Liver (tissue), 9 donors: ENCODE data around the gene BIRC7. TPM values are rescaled to one million over a fixed set of nuclear protein-coding genes. Genes with fewer than 3 reads are reported as not detected.

Source experiments
- DNase-seq: peaks from one replicate; pipeline ENCODE4 v3.0.0-alpha.2; 2017; ENCODE audit warnings: low spot score
- H3K27ac ChIP-seq, 2 donors: one replicate each; pipeline ENCODE4 v1.7.0; 2013; ENCODE audit warnings: inconsistent platforms in 2 of 2, low read length in 2 of 2, control low read depth in 1 of 2, low read depth in 1 of 2, mild to moderate bottlenecking in 1 of 2
- H3K27me3 ChIP-seq, 4 donors: one replicate each; pipeline versions ENCODE4 v1.6.1 to v1.7.0; 2013; ENCODE audit warnings: low read length in 3 of 4, inconsistent platforms in 1 of 4, mild to moderate bottlenecking in 1 of 4, moderate library complexity in 1 of 4; ENCODE audit not compliant: control insufficient read depth in 4 of 4, insufficient read depth in 4 of 4
- H3K36me3 ChIP-seq, 4 donors: one replicate each; pipeline versions ENCODE4 v1.6.1 to v1.7.0; 2013; ENCODE audit warnings: low read length in 3 of 4, mild to moderate bottlenecking in 3 of 4, low read depth in 1 of 4, moderate library complexity in 1 of 4; ENCODE audit not compliant: control insufficient read depth in 4 of 4, insufficient read depth in 3 of 4
- H3K4me1 ChIP-seq, 4 donors: one replicate each; pipeline versions ENCODE4 v1.6.1 to v1.7.0; 2013; ENCODE audit warnings: low read length in 3 of 4, mild to moderate bottlenecking in 3 of 4, moderate library complexity in 1 of 4; ENCODE audit not compliant: control insufficient read depth in 4 of 4, insufficient read depth in 4 of 4
- H3K4me3 ChIP-seq, 3 donors: one replicate each; pipeline versions ENCODE4 v1.6.1 to v1.7.0; 2013; ENCODE audit warnings: low read length in 3 of 3, control low read depth in 1 of 3, low read depth in 1 of 3, mild to moderate bottlenecking in 1 of 3
- H3K9ac ChIP-seq, 2 donors: one replicate each; pipeline ENCODE4 v1.7.0; 2013; ENCODE audit warnings: low read length in 2 of 2, mild to moderate bottlenecking in 2 of 2, moderate library complexity in 2 of 2, control low read depth in 1 of 2, low read depth in 1 of 2
- H3K9me3 ChIP-seq, 4 donors: one replicate each; pipeline versions ENCODE4 v1.6.1 to v1.7.0; 2013; ENCODE audit warnings: low read length in 3 of 4; ENCODE audit not compliant: control insufficient read depth in 4 of 4
- ATF3 ChIP-seq: IDR thresholded peaks from 2 replicates; pipeline ENCODE4 v1.6.1; 2016; ENCODE audit warnings: antibody characterized with exemption
- EGR1 ChIP-seq, 2 donors: IDR thresholded peaks; 2 replicates each; pipeline ENCODE4 v1.6.1; 2016 to 2018; ENCODE audit warnings: antibody characterized with exemption in 2 of 2, low read depth in 2 of 2
- FOXA1 ChIP-seq: IDR thresholded peaks from 2 replicates; pipeline ENCODE4 v1.6.1; 2016; ENCODE audit warnings: antibody characterized with exemption
- FOXA2 ChIP-seq: IDR thresholded peaks from 2 replicates; pipeline ENCODE4 v1.6.1; 2016; ENCODE audit warnings: antibody characterized with exemption
- GABPA ChIP-seq, 2 donors: IDR thresholded peaks in 1 of 2; conservative IDR thresholded peaks in 1 of 2; 2 replicates each; pipeline ENCODE4 v1.6.1; 2016; ENCODE audit warnings: antibody characterized with exemption in 2 of 2, mild to moderate bottlenecking in 1 of 2, moderate library complexity in 1 of 2
- HNF4A ChIP-seq, 2 donors: conservative IDR thresholded peaks; 2 replicates each; pipeline ENCODE4 v1.6.1; 2016; ENCODE audit warnings: antibody characterized with exemption in 2 of 2, mild to moderate bottlenecking in 2 of 2
- HNF4G ChIP-seq: IDR thresholded peaks from 2 replicates; pipeline ENCODE4 v1.6.1; 2016; ENCODE audit warnings: antibody characterized with exemption
- JUND ChIP-seq, 2 donors: IDR thresholded peaks; 2 replicates each; pipeline ENCODE4 v1.6.1; 2016; ENCODE audit warnings: antibody characterized with exemption in 2 of 2
- NR2F2 ChIP-seq: IDR thresholded peaks from 2 replicates; pipeline ENCODE4 v1.6.1; 2016; ENCODE audit warnings: antibody characterized with exemption
- RAD21 ChIP-seq, 2 donors: IDR thresholded peaks; 2 replicates each; pipeline ENCODE4 v1.6.1; 2016; ENCODE audit warnings: antibody characterized with exemption in 2 of 2, mild to moderate bottlenecking in 2 of 2
- RXRA ChIP-seq, 2 donors: IDR thresholded peaks; 2 replicates each; pipeline ENCODE4 v1.6.1; 2017 to 2018; ENCODE audit warnings: antibody characterized with exemption in 2 of 2, mild to moderate bottlenecking in 1 of 2
- SP1 ChIP-seq: IDR thresholded peaks from 2 replicates; pipeline ENCODE4 v1.6.1; 2018; ENCODE audit warnings: antibody characterized with exemption, mild to moderate bottlenecking
- TAF1 ChIP-seq: conservative IDR thresholded peaks from 2 replicates; pipeline ENCODE4 v1.6.1; 2016; ENCODE audit warnings: antibody characterized with exemption, mild to moderate bottlenecking
- YY1 ChIP-seq: IDR thresholded peaks from 2 replicates; pipeline ENCODE4 v1.6.1; 2016; ENCODE audit warnings: antibody characterized with exemption, mild to moderate bottlenecking
- ZBTB33 ChIP-seq: IDR thresholded peaks from 2 replicates; pipeline ENCODE4 v1.6.1; 2016; ENCODE audit warnings: antibody characterized with exemption
- WGBS: extraction: QIAGEN DNeasy Blood & Tissue Kit; methylation state at CpG from one replicate; pipeline ENCODE4 v1.1.7; 2013; 5-methylcytosine and 5-hydroxymethylcytosine counted together
- polyA plus RNA-seq, 2 donors: library from polyadenylated mRNA; stranded (reverse) in 1 of 2; unstranded in 1 of 2; fragments of 200-250 nt in 1 of 2; fragments of >200 nt in 1 of 2; fragmentation: Nextera tagmentation in 1 of 2; extraction: Ambion mirVana in 1 of 2; gene quantifications; one replicate each; pipeline versions ENCODE4 v1.2.1 to v1.2.3, GENCODE V29; 2013 to 2015
- total RNA-seq, 2 donors: library from RNA; depleted of rRNA; stranded (reverse); fragments of >200 nt; gene quantifications; one replicate each; pipeline ENCODE4 v1.2.3, GENCODE V29; 2014
- TF ChIP-seq, protein P1 (sequence below): fragments of 150-350 bp; IDR thresholded peaks from 2 replicates; pipeline ENCODE4 v1.5.1; 2017; ENCODE audit warnings: improper control_type of control experiment, low read depth, low read length; ENCODE audit not compliant: missing input control
- TF ChIP-seq, protein P2 (sequence below): IDR thresholded peaks from 2 replicates; pipeline ENCODE4 v1.6.1; 2016; ENCODE audit warnings: antibody characterized with exemption
- TF ChIP-seq, protein P3 (sequence below): IDR thresholded peaks from 2 replicates; pipeline ENCODE4 v1.6.1; 2016; ENCODE audit warnings: antibody characterized with exemption, mild to moderate bottlenecking
- donor health status: healthy.
- donor health status: healthy.
- donor health status: healthy.
- donor health status: healthy.
- donor health status: healthy.

Gene BIRC7
- total and polyA plus RNA-seq, 4 donors, result 0.23 TPM; not detected in 3

DNA sequence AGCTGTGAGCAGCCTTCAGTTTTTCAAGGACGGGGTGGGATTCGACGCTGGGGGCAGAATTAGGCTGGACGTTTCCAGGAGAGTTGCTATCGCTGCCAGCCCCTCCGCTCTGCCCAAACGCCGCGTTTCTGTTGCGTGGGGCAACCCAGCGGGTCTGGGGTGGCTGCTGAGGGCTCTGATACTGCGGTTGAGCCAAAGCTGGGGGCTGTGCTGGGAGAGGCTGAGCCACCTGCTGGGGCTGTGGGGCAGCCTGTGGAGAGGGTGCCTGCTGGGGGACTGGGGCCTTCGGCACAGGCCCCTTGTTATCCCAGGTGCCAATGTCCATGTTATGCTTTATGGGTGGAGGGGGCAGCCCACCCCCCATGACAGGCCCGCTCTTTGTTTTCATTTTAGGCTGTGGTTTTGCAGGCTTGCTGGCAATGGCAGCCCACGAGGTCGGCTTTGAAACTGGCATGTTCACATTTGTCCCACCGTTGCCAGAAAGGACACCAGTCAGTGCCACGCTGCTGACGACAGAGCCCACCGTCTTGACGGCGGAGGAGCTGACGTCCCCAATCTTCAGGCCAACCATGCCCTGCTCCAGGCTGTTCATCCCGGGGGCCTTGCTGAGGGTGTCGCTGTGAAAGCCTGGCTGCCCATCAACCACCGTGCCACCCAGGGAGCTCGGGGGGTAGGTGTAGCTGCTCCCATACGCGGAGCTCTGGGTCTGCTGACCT, 32.7 kb upstream of the BIRC7 start:
- Histone ChIP-seq H3K4me3 (no peak overlapping the region), H3K27ac (no peak overlapping the region), H3K9me3 (no peaks in the 10 kb centered on the region), H3K36me3 (peaks cover 18 to 51% (median 29%) of the 10 kb centered on the region in 4 donors), H3K9ac (no peak overlapping the region), H3K27me3 (no peaks in the 10 kb centered on the region), H3K4me1 (peaks cover 0 to 10% (median 5%) of the 10 kb centered on the region in 4 donors)
- WGBS, result 96% methylated on average over 29 of the region's 29 CpGs
- TF ChIP-seq ZBTB33 (no peak), JUND (IDR thresholded peaks at IDR 0.05) (no peak), FOXA2 (no peak)
- TF ChIP-seq, protein P1, sequence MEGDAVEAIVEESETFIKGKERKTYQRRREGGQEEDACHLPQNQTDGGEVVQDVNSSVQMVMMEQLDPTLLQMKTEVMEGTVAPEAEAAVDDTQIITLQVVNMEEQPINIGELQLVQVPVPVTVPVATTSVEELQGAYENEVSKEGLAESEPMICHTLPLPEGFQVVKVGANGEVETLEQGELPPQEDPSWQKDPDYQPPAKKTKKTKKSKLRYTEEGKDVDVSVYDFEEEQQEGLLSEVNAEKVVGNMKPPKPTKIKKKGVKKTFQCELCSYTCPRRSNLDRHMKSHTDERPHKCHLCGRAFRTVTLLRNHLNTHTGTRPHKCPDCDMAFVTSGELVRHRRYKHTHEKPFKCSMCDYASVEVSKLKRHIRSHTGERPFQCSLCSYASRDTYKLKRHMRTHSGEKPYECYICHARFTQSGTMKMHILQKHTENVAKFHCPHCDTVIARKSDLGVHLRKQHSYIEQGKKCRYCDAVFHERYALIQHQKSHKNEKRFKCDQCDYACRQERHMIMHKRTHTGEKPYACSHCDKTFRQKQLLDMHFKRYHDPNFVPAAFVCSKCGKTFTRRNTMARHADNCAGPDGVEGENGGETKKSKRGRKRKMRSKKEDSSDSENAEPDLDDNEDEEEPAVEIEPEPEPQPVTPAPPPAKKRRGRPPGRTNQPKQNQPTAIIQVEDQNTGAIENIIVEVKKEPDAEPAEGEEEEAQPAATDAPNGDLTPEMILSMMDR, result no peak
- no peak for DNase-seq

GRCh38 chr20:63204362-63204761, 31.3 kb upstream of the BIRC7 start:
- TF ChIP-seq ATF3 (no peak), RXRA (IDR thresholded peaks at IDR 0.05) (no peak), GABPA (IDR thresholded peaks at IDR 0.05 in 1 of 2, conservative IDR thresholded peaks at IDR 0.05 in 1 of 2) (no peak), RAD21 (IDR thresholded peaks at IDR 0.05) (no peak), FOXA2 (no peak), YY1 (no peak), ZBTB33 (no peak), EGR1 (IDR thresholded peaks at IDR 0.05; ENCODE audit: low read depth in 2 of 2) (no peak), HNF4A (conservative IDR thresholded peaks at IDR 0.05) (no peak), FOXA1 (no peak), TAF1 (no peak), SP1 (no peak), NR2F2 (no peak), HNF4G (no peak), JUND (IDR thresholded peaks at IDR 0.05) (no peak)
- TF ChIP-seq, protein P1, result no peak
- TF ChIP-seq, protein P2, sequence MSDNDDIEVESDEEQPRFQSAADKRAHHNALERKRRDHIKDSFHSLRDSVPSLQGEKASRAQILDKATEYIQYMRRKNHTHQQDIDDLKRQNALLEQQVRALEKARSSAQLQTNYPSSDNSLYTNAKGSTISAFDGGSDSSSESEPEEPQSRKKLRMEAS, result no peak
- TF ChIP-seq, protein P3, sequence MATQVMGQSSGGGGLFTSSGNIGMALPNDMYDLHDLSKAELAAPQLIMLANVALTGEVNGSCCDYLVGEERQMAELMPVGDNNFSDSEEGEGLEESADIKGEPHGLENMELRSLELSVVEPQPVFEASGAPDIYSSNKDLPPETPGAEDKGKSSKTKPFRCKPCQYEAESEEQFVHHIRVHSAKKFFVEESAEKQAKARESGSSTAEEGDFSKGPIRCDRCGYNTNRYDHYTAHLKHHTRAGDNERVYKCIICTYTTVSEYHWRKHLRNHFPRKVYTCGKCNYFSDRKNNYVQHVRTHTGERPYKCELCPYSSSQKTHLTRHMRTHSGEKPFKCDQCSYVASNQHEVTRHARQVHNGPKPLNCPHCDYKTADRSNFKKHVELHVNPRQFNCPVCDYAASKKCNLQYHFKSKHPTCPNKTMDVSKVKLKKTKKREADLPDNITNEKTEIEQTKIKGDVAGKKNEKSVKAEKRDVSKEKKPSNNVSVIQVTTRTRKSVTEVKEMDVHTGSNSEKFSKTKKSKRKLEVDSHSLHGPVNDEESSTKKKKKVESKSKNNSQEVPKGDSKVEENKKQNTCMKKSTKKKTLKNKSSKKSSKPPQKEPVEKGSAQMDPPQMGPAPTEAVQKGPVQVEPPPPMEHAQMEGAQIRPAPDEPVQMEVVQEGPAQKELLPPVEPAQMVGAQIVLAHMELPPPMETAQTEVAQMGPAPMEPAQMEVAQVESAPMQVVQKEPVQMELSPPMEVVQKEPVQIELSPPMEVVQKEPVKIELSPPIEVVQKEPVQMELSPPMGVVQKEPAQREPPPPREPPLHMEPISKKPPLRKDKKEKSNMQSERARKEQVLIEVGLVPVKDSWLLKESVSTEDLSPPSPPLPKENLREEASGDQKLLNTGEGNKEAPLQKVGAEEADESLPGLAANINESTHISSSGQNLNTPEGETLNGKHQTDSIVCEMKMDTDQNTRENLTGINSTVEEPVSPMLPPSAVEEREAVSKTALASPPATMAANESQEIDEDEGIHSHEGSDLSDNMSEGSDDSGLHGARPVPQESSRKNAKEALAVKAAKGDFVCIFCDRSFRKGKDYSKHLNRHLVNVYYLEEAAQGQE, result no peak
- H3K4me3 ChIP-seq, result no peak overlapping the region
- H3K36me3 ChIP-seq, result peaks cover 18 to 61% (median 36%) of the 10 kb centered on the region in 4 donors
- WGBS, result 84% methylated on average over 5 of the region's 5 CpGs
- DNase-seq, result no peak
- H3K27me3 ChIP-seq, result no peaks in the 10 kb centered on the region
- H3K4me1 ChIP-seq, result no peaks in the 10 kb centered on the region
- no peaks in the 10 kb centered on the region for H3K9me3 ChIP-seq
- no peak overlapping the region for H3K9ac ChIP-seq
- no peak overlapping the region for H3K27ac ChIP-seq
